HG03558 (cell line): ENCODE data around the gene TSPAN18.

ENCODE experiments used
- ATAC-seq: cut with Tn5 transposase; IDR thresholded peaks from one replicate; pipeline ENCODE4 v1.9.1; 2021; ENCODE audit warnings: moderate number of reproducible peaks; ENCODE audit not compliant: unreplicated experiment; ENCODE audit errors: extremely low read depth

Gene TSPAN18

GRCh38 chr11:44903518-44903917 is 176.8 kb downstream of the TSPAN18 start:
- ATAC-seq, result no peak

GRCh38 chr11:44904261-44905020 is 177.7 kb downstream of the TSPAN18 start:
- no peak for ATAC-seq

GRCh38 chr11:44905131-44905866 is 178.5 kb downstream of the TSPAN18 start:
- ATAC-seq, result no peak

GRCh38 chr11:44906649-44907048 is 179.9 kb downstream of the TSPAN18 start:
- ATAC-seq, result no peak

- no peak for ATAC-seq
Observed at GRCh38 chr11:44909557-44909956, 182.8 kb downstream of the TSPAN18 start.

GRCh38 chr11:44910591-44910990 is 183.8 kb downstream of the TSPAN18 start:
- no peak for ATAC-seq

GRCh38 chr11:44911029-44911814 is 184.5 kb downstream of the TSPAN18 start:
- no peak for ATAC-seq

- ATAC-seq, result no peak
Observed at GRCh38 chr11:44912270-44912987, 185.7 kb downstream of the TSPAN18 start.

DNA sequence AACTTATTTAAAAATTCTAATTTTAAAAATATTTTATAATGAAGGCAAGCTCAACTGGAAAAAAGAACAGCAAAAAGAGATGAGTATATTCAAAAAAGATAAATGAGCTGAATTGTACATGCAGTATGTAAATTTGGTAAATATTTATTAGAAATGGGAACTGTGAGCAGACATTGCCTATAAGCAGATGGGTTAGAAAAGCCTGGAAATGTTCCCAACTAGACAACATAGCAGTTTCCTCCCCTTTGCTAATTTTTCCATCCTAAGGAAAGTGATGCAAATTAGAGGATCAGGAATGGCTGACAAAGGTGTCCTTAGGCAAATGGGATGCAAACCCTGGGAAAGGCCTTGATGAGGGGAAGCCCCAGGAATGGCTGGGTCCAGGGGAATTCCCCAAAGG is 186.7 kb downstream of the TSPAN18 start:
- ATAC-seq, result no peak

DNA sequence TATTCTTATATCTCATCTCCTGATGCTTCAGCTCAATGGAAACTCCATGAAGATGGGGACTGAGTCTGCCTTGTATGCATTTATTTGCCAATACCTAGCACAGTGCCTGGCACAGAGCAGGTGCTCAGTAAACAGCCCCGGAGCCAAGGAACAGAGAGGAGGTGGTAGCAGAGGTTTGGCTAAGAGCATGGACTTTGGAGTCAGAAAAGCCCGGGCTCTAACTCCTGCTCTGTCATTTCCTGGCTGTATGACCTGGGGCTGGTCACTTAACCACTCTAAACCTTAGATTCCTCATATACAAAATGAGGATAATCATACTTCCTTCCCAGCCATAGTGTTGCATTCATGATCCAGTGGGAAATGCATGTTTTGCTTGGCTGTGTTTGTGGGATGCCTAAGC is 187.3 kb downstream of the TSPAN18 start:
- no peak for ATAC-seq

DNA sequence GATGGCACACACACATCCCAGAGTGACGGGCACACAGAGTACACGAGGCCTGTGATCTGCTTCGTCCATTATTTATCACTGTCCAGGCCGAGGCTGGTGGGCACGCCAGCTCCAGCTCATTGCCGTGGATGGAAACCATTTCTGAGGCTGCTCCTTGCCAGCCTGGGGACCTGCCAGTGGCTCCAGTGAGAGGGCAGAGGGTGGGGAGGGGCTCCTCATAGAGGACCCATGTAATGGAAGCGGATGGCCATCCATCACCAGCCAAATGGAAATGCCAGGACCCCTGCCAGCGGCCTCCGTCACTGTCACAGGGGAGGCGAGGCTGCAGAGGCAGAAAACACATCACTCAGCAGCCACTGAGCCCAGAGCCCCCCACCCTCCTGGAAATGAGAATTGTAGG is 188.2 kb downstream of the TSPAN18 start:
- no peak for ATAC-seq

DNA sequence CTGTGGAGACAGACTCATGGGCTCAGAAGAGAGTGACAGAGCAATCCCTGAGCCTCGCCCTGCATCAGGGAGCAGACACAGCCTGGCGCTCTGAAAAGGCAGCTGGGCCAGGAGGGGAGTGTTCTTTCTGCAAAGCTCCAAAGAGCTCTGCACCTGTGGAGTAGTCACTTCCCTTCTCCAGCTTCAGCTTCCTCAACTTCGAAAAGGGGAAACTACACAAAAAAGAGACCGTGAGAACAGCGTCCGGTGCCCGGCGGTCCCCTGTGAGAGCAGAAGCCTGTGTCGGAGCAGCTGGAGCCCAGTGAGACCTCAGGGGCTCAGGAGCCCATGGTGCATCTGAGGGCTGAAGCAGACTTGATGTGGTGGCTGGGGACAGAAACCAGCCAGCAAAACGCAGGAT is 188.9 kb downstream of the TSPAN18 start:
- no peak for ATAC-seq

GRCh38 chr11:44916331-44916730 is 189.6 kb downstream of the TSPAN18 start:
- ATAC-seq, result no peak

- ATAC-seq, result no peak
Observed at GRCh38 chr11:44916801-44917385, 190.1 kb downstream of the TSPAN18 start.

DNA sequence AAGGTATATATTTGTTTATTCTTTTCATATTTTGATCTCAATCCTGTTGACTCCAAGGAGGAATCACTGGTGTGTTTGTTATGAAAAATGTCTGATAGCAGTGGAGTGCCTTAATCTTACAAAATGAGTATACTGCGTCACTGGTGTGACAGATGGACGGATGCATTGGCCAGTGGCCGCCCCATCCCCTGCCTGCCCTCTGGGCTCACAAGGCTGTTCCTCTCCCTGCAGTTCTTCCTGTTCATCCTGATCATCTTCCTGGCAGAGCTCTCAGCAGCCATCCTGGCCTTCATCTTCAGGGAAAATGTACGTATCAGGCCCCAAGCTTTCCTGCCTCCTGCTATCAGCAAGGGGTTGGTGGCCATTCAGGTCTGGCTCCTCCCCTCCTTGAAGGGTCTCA is 191.0 kb downstream of the TSPAN18 start:
- no peak for ATAC-seq

DNA sequence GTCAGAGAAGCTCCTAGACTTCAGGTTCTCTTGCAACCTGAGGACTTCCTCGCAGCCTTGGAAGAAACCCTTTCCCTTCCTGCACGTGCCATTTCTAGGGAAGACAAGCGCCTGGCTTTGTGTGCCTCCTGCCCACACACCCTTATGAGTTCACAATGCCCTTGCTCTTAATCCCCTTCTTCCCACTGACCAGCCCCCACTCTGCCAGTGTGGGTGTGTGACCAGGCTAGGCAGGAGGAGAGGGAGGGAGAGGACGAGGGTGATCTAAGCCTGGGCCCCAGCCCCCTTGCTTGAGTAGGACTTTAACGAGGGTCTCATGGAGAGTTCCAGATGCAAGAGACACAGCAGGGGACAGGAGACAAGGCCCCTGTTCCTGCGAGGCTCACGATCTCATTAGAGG is 193.7 kb downstream of the TSPAN18 start:
- ATAC-seq, result no peak

- ATAC-seq, result no peak
Observed at GRCh38 chr11:44923115-44923514, 196.4 kb downstream of the TSPAN18 start.

DNA sequence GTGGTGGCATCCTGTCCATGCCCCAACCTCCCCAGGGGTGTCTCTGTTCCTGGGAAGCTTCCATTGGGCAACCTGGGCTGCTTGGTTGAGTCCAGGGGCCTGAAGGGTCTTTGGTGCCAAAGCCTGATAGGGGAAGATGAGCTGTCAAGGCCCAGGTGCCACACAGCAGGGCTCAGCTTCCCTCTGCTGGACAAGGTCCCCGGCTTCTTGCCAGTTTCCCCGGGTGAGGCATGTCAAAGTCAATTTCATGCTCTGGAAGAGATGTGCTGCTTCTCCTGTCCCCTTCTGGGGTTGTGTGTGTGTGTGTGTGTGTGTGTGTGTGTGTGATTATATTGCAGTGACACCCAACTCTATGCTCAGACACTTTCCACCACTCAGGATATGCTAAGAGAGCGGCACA is 197.0 kb downstream of the TSPAN18 start:
- no peak for ATAC-seq

DNA sequence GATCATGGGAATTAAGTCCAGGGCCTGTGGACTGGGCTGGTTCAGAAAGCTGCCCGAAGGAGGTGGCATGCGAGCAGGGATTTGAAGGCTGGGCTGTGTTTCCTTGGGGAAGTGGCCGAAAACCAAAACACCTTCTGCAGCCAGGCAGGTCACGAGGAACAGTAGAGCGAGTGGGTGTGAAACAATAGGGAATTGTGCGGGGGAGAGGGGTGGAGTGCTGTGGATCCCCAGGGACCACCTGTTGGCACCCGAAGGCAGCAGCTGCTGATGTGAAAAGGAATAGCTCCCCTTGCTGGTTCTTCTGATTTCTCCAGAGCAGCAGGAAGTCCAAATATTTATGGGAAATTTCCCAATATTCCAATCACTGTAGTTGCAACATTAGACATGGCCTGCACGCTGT is 199.3 kb downstream of the TSPAN18 start:
- ATAC-seq, result no peak

- no peak for ATAC-seq
Observed at GRCh38 chr11:44927174-44927661, 200.5 kb downstream of the TSPAN18 start.
